Activated T-helper 2 cell treated with anti-CD3 and anti-CD28 coated beads, Interferon-gamma antibody, Interleukin-2, Interleukin-4, amounts not matched to agents 10 μg/mL and 5 μg/mL and 100 μg/mL, durations not matched to agents 14 hours and 24 hours and 36 hours (primary cell): ENCODE results near the gene MCU. TPM values are rescaled to one million over a fixed set of nuclear protein-coding genes. Genes with fewer than 3 reads are reported as not detected.
"Not testable (repeated sequence)": the region's sequence is repeated elsewhere in the genome, so short reads cannot be mapped to it uniquely, and the experiment has no call there.

Experiments
- DNase-seq: peaks from one replicate; pipeline ENCODE4 v3.0.0; 2021; ENCODE audit warnings: low spot score
- H3K27ac Mint-ChIP-seq: one replicate; pipeline ENCODE4 v1.8.0; 2021; ENCODE audit warnings: mixed read lengths
- H3K27me3 Mint-ChIP-seq: one replicate; pipeline ENCODE4 v1.8.0; 2021; ENCODE audit warnings: low read depth, mixed read lengths
- H3K36me3 Mint-ChIP-seq: one replicate; pipeline ENCODE4 v1.8.0; 2021; ENCODE audit warnings: low read depth, mixed read lengths
- H3K4me1 Mint-ChIP-seq: one replicate; pipeline ENCODE4 v1.8.0; 2021; ENCODE audit warnings: low read depth, mixed read lengths
- H3K4me3 Mint-ChIP-seq: one replicate; pipeline ENCODE4 v1.8.0; 2021; ENCODE audit warnings: low read depth, mild to moderate bottlenecking, moderate library complexity, mixed read lengths
- H3K9me3 Mint-ChIP-seq: one replicate; pipeline ENCODE4 v1.8.0; 2021; ENCODE audit warnings: mixed read lengths
- intact Hi-C: fragments of 100-400 bp; cut with micrococcal nuclease; formaldehyde crosslinking; loops from one replicate; pipeline ENCODE4 v1.15.1; 2023
- total RNA-seq: library from RNA; stranded (reverse); gene quantifications from 2 replicates; pipeline ENCODE4 v1.2.3, GENCODE V29; 2022

The MCU gene
- total RNA-seq, 1 donor from 2014 or later, result 13.2 TPM

GRCh38 chr10:72691470-72691862 lies 477 bp upstream of the MCU start:
- peaks cover 5% of the 10 kb centered on the region for H3K27me3 Mint-ChIP-seq
- peaks cover 27% of the 10 kb centered on the region for H3K4me1 Mint-ChIP-seq
- no peak for DNase-seq
- H3K4me3 Mint-ChIP-seq, result peak overlapping the region; percentile 80
- no peaks in the 10 kb centered on the region for H3K36me3 Mint-ChIP-seq
- H3K27ac Mint-ChIP-seq, result no peak overlapping the region
- intact Hi-C loops, result loop anchor here (5.0 to 10.0 kb wide), 2 partner anchors 143 to 329 kb away; no protein-coding TSS in a partner anchor
- no peaks in the 10 kb centered on the region for H3K9me3 Mint-ChIP-seq

DNA sequence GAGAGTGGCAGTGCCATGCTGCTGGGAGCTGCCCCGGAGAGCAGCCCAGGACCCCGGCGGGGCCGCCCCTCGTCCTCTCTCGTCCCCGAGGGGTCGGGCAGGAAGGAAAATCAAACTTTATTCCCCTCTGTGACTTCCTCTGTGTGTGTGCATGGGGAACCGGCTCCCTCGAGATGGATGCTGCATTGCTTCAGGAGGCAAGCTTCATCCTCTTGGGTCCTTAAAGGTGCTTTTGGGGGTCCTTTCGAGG lies 726 bp downstream of the MCU start:
- H3K36me3 Mint-ChIP-seq, result no peaks in the 10 kb centered on the region
- peak overlapping the region; percentile 1 for H3K27ac Mint-ChIP-seq
- peaks cover 27% of the 10 kb centered on the region for H3K4me1 Mint-ChIP-seq
- DNase-seq, result no peak
- peak overlapping the region; percentile 84 for H3K4me3 Mint-ChIP-seq
- no peaks in the 10 kb centered on the region for H3K9me3 Mint-ChIP-seq
- H3K27me3 Mint-ChIP-seq, result peaks cover 5% of the 10 kb centered on the region
- intact Hi-C loops, result loop anchor here (2.0 to 10.0 kb wide), 3 partner anchors 68 to 330 kb away; no protein-coding TSS in a partner anchor

DNA sequence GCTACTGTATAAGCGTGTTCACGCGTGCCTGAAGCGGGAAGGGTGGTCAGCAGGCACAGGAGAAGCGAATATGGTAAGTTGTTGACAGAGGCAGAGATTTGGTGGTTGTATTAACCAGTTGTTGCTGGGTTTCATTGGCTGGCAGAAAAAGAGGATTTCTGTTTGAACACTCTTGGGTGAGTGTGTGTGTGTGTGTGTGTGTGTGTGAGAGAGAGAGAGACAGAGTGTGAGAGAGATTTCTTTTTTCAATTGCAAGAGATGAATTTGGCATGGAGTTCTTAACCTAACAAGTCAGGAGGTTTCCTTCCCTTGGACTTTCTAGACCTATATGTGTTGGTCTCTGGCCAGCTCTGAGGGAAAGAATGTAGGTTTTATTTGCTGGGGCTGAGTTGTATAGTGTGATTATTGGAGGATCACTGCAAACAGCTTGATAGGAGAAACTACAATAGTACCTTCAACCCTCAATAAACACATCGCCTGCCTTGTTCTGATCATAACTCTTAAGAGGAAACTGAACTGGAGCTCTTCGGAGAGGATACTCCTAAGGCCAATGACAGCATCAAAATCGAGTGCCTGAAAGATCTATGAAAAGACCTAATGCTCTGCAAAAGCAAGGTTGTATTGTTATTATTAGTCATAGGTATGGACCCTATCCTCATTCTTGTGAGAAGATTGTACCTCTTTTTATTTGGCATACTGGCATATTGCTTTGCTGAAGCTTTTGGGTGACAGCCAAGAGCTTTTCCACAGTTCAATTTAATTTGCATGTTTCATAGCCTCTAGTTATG lies 1.2 kb downstream of the MCU start:
- Mint-ChIP-seq H3K4me1 (peaks cover 27% of the 10 kb centered on the region), H3K27ac (peak overlapping the region; percentile 1), H3K27me3 (peaks cover 5% of the 10 kb centered on the region), H3K9me3 (no peaks in the 10 kb centered on the region), H3K4me3 (peak overlapping the region; percentile 84), H3K36me3 (no peaks in the 10 kb centered on the region)
- no peak for DNase-seq
- intact Hi-C loops, result loop anchor here (2.0 to 10.0 kb wide), 3 partner anchors 68 to 331 kb away; no protein-coding TSS in a partner anchor

DNA sequence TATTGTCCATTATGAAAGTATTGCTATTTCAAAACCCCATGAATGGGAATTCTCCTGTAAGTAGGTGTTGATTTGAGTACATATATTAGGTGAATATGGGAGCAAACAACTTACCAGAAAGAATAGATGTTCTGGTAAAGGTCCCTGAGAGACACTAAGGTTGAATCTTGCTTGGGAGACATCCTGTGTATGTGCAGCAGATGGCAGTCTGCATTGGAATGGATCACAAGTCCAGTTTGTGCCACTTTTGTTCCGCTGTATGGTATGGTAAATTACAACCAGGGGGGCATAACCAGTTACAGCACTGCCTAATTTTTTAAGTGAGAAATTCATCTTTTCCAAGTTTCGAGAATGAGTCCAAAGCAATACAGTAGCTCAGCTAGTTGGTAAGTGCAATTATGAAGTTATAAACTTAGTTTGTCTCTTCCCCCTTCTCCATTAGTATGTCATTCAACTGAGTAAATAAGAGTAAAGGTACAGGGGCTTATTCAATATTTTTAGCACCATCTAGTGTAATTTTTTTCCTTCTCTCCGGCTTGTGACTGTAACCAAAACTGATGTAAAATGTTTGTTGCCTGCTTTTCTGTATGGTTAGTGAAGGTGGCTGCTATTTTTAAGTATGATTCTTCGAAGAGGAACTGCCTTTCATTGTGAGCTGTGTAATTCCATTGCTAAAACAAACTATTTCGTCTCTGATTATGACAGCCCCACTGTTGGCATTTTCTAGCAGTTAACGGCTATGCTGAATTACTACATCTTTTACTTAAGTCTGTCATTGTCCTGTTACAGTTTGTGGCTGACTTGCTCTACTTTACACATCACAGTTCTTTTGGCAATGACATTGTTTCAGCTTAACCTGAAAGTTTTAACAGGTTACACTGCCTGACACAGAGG lies 2.8 kb downstream of the MCU start:
- Mint-ChIP-seq H3K4me1 (peaks cover 27% of the 10 kb centered on the region), H3K4me3 (no peak overlapping the region), H3K27me3 (peaks cover 5% of the 10 kb centered on the region), H3K27ac (no peak overlapping the region), H3K36me3 (no peaks in the 10 kb centered on the region), H3K9me3 (no peaks in the 10 kb centered on the region)
- no peak for DNase-seq
- intact Hi-C loops, result loop anchor here (5.0 to 10.0 kb wide), 2 partner anchors 140 to 332 kb away; no protein-coding TSS in a partner anchor

DNA sequence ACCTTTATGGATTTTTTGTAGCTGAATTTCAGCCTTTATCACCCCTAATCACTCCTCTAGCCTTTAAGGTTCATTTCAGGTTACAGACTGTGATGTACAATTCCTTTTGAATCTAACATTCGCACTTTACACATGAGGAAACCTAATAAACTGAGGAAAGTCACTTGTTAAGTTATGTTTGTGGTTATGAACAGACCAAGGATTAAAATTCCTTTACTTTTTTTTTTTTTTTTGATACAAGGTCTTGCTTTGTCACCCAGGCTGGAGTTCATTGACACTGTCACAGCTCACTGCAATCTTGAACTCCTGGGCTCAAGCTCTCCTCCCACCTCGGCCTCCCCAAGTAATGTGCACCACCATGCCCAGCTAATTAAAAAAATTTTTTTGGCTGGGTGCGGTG lies 3.6 kb downstream of the MCU start:
- DNase-seq, result no peak
- intact Hi-C loops, result loop anchor here (10.0 kb wide), 1 partner anchor 139 kb away; no protein-coding TSS in a partner anchor
- no peak overlapping the region for H3K27ac Mint-ChIP-seq
- H3K4me1 Mint-ChIP-seq, result peaks cover 24% of the 10 kb centered on the region
- H3K36me3 Mint-ChIP-seq, result no peaks in the 10 kb centered on the region
- H3K9me3 Mint-ChIP-seq, result no peaks in the 10 kb centered on the region
- H3K4me3 Mint-ChIP-seq, result no peak overlapping the region
- peaks cover 5% of the 10 kb centered on the region for H3K27me3 Mint-ChIP-seq

- Mint-ChIP-seq H3K9me3 (no peaks in the 10 kb centered on the region), H3K27ac (no peak overlapping the region), H3K4me3 (no peak overlapping the region), H3K4me1 (peaks cover 21% of the 10 kb centered on the region), H3K36me3 (no peaks in the 10 kb centered on the region), H3K27me3 (peaks cover 5% of the 10 kb centered on the region)
- no peak for DNase-seq
- intact Hi-C loops, result loop anchor here (10.0 kb wide), 1 partner anchor 137 kb away; no protein-coding TSS in a partner anchor
Observed at GRCh38 chr10:72697716-72698115, 5.8 kb downstream of the MCU start.

DNA sequence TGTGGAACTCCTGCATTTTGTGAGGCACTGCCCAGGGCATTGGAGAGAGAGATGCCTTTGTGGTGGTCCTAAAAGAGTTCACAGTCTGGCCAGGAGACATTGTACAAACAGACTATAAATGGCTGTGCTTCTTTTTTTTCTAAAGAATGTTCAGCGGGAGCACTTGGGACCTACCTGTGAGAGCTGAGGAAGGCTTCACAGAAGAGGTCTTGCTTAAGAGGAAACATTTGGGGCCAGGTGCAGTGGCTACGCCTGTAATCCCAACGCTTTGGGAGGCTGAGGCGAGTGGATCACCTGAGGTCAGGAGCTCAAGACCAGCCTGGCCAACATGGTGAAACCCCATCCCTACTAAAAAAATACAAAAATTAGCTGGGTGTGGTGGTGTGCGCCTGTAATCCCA lies 10.5 kb downstream of the MCU start:
- intact Hi-C loops, H3K9me3 Mint-ChIP-seq, H3K27me3 Mint-ChIP-seq, H3K4me3 Mint-ChIP-seq, DNase-seq, H3K27ac Mint-ChIP-seq, H3K36me3 Mint-ChIP-seq, H3K4me1 Mint-ChIP-seq: not testable (repeated sequence)

DNA sequence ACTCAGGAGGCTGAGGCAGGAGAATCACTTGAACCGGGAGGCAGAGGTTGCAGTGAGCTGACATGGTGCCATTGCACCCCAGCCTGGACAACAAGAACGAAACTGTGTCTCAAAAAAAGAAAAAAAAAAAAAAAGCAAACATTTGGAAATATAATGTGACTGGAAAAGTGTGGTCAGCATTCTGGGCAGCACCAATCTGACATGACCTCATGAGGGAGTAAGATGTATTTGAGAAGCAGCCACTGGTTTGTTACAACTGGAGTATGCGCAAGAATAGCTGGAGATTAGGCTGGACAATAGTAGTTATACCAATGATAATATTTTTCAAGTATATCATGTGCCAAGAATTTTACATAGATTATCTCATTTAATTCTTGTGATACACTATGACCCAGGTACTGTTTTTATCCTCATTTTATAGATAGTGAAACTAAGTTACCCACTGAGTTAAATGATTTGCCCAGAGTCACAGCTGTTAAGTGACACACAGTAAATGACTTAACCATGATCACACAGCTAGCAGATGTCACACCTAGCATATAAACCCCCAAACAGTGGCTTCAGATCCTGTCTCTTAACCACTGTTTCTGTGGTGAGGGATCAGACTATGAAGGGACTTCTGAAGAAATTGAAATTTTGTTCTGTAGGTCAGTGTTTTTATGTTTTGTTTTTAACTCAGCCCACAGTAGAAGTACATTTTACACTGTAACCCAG lies 11.1 kb downstream of the MCU start:
- Mint-ChIP-seq H3K27ac (no peak overlapping the region), H3K4me1 (peaks cover 8% of the 10 kb centered on the region), H3K36me3 (no peaks in the 10 kb centered on the region), H3K9me3 (no peaks in the 10 kb centered on the region), H3K4me3 (no peak overlapping the region), H3K27me3 (no peaks in the 10 kb centered on the region)
- DNase-seq, result no peak
- intact Hi-C loops, result no loop called here

DNA sequence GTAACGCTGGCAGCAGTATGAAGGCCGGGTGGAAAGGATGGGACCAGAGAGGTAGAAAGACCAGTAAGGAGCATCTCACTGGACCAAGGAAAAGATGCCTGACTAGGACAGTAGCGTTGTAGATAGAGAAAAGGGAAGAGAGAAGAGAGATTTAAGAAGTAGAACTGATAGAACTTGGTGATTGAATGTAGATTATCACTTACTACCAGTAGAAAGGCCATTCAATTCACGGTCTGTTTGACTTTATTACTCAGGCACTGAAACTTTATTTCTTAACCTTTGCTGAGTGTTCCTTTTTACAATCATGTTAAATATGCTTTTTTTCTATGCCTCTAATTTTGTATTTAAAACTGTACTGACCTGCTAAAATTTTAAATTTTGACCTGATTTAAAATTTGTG lies 12.2 kb downstream of the MCU start:
- no peak overlapping the region for H3K4me3 Mint-ChIP-seq
- H3K27me3 Mint-ChIP-seq, result no peaks in the 10 kb centered on the region
- H3K4me1 Mint-ChIP-seq, result peaks cover 8% of the 10 kb centered on the region
- H3K36me3 Mint-ChIP-seq, result no peaks in the 10 kb centered on the region
- H3K27ac Mint-ChIP-seq, result no peak overlapping the region
- no peaks in the 10 kb centered on the region for H3K9me3 Mint-ChIP-seq
- intact Hi-C loops, result no loop called here
- DNase-seq, result no peak

DNA sequence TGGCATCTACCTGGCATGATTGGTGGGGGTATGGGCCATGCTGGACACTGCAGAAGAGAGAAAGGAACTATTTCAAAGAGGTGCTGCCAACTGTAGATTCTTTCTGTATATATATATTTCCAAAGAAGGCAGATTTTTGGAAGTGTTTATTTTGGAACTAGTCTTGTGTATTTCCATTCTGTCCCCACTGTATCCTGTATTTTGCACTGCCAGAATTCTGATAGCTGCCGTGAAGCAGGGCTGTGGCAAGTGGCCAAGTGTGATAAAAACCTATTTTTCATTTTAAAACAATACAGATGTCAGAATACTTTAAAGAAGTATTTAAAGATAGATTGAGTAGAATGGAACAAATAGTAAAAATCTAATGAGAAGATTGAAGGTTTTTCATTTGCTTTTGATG lies 17.1 kb downstream of the MCU start:
- H3K27me3 Mint-ChIP-seq, result no peaks in the 10 kb centered on the region

GRCh38 chr10:72712136-72712535 lies 20.2 kb downstream of the MCU start:
- no peaks in the 10 kb centered on the region for H3K27me3 Mint-ChIP-seq
- no peak for DNase-seq
- no peak overlapping the region for H3K27ac Mint-ChIP-seq
- no peaks in the 10 kb centered on the region for H3K4me1 Mint-ChIP-seq
- intact Hi-C loops, result no loop called here
- H3K36me3 Mint-ChIP-seq, result peaks cover 3% of the 10 kb centered on the region
- H3K4me3 Mint-ChIP-seq, result no peak overlapping the region
- H3K9me3 Mint-ChIP-seq, result no peaks in the 10 kb centered on the region

More for the DNA sequence above, 17.1 kb downstream of the MCU start:
- no peaks in the 10 kb centered on the region for H3K36me3 Mint-ChIP-seq
- no peak overlapping the region for H3K27ac Mint-ChIP-seq
- no peaks in the 10 kb centered on the region for H3K9me3 Mint-ChIP-seq
- intact Hi-C loops, result no loop called here
- H3K4me1 Mint-ChIP-seq, result no peaks in the 10 kb centered on the region
- DNase-seq, result no peak
- no peak overlapping the region for H3K4me3 Mint-ChIP-seq

DNA sequence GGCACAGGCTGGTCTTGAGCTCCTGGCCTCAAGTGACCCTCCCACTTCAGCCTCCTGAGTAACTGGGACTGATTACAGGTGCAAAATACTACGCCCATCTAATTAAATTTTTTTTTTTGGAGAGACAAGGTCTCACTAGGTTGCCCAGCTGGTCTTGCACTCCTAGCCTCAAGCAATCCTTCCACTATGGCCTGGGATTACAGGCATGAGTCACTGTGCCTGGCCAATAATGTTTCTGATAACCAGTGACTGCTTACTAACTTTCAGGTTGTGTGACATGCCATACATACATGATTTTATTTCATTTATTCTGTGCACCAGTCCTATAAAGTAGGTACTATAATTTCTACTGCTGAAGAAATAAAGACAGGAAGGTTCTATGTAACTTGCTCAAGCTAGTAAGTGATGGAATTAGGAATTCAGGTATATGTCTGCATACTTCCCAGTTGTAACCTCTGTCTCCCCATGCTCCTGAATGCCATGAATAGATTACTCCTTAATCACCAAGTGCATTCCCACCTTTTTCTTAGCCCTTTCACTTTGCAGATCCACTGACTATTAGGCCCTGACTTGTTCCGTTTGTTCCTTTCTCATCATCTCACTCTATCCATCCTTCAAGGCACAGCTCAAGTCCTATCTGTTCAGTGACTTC lies 28.1 kb downstream of the MCU start:
- Mint-ChIP-seq H3K27ac (no peak overlapping the region), H3K4me3 (no peak overlapping the region), H3K9me3 (no peaks in the 10 kb centered on the region), H3K27me3 (no peaks in the 10 kb centered on the region), H3K36me3 (peaks cover 3% of the 10 kb centered on the region), H3K4me1 (peaks cover 1% of the 10 kb centered on the region)
- no peak for DNase-seq
- intact Hi-C loops, result no loop called here
